CD8-positive, alpha-beta memory T cell (primary cell): ENCODE measurements around the gene ING1. TPM values are rescaled to one million over a fixed set of nuclear protein-coding genes. Genes with fewer than 3 reads are reported as not detected.
A peak's percentile ranks its signal among the peaks of the same experiment; 100 is the strongest.
"Not testable (repeated sequence)": the region's sequence is repeated elsewhere in the genome, so short reads cannot be mapped to it uniquely, and the experiment has no call there.

Experiments used
- CTCF ChIA-PET: fragments of 350-600 bp; sonication (Branson Sonifier 250); formaldehyde crosslinking; loops from one replicate; lab custom pipeline; 2021; ENCODE audit warnings: antibody characterized with exemption; lab: Charles Lee
- POLR2A ChIA-PET: fragments of 350-600 bp; sonication (Branson Sonifier 250); formaldehyde crosslinking; loops from one replicate; lab custom pipeline; 2021; ENCODE audit warnings: antibody characterized with exemption; lab: Charles Lee
- DNase-seq, 5 donors: peaks; one replicate each; pipeline versions ENCODE4 v3.0.0 to v3.0.0-alpha.2; 2020 to 2022; ENCODE audit warnings: mixed read lengths in 1 of 5
- H3K27ac ChIP-seq: one replicate; pipeline ENCODE4 v1.7.0; 2013; ENCODE audit warnings: low read depth, mild to moderate bottlenecking, low read length, moderate library complexity
- H3K27me3 ChIP-seq: 2 replicates; pipeline ENCODE4 v1.7.0; 2013; ENCODE audit warnings: low read length, mild to moderate bottlenecking; ENCODE audit not compliant: insufficient read depth, poor library complexity, severe bottlenecking
- H3K36me3 ChIP-seq: 2 replicates; pipeline ENCODE4 v1.7.0; 2013; ENCODE audit warnings: mild to moderate bottlenecking, low read length, moderate library complexity; ENCODE audit not compliant: insufficient read depth
- H3K4me1 ChIP-seq: 2 replicates; pipeline ENCODE4 v1.7.0; 2013; ENCODE audit warnings: mild to moderate bottlenecking, low read length, moderate library complexity; ENCODE audit not compliant: insufficient read depth
- H3K4me3 ChIP-seq: 2 replicates; pipeline ENCODE4 v1.7.0; 2013; ENCODE audit warnings: mild to moderate bottlenecking, low read length
- H3K9me3 ChIP-seq: 2 replicates; pipeline ENCODE4 v1.7.0; 2013; ENCODE audit warnings: mild to moderate bottlenecking, low read length
- H3K27ac Mint-ChIP-seq, 8 donors: one replicate each; pipeline ENCODE4 v1.8.0; 2020 to 2021; ENCODE audit warnings: mixed read lengths in 8 of 8, mild to moderate bottlenecking in 6 of 8, inconsistent platforms in 3 of 8, moderate library complexity in 3 of 8
- H3K27me3 Mint-ChIP-seq, 2 donors: one replicate each; pipeline ENCODE4 v1.8.0; 2020 to 2021; ENCODE audit warnings: mixed read lengths in 2 of 2, mild to moderate bottlenecking in 1 of 2, moderate library complexity in 1 of 2
- H3K36me3 Mint-ChIP-seq, 3 donors: one replicate each; pipeline ENCODE4 v1.8.0; 2020 to 2021; ENCODE audit warnings: mixed read lengths in 3 of 3, inconsistent platforms in 1 of 3, mild to moderate bottlenecking in 1 of 3
- H3K4me1 Mint-ChIP-seq, 3 donors: one replicate each; pipeline ENCODE4 v1.8.0; 2020 to 2021; ENCODE audit warnings: mixed read lengths in 3 of 3, inconsistent platforms in 1 of 3, mild to moderate bottlenecking in 1 of 3
- H3K4me3 Mint-ChIP-seq, 7 donors: one replicate each; pipeline ENCODE4 v1.8.0; 2020 to 2021; ENCODE audit warnings: mixed read lengths in 7 of 7, mild to moderate bottlenecking in 6 of 7, moderate library complexity in 4 of 7, inconsistent platforms in 2 of 7
- H3K9me3 Mint-ChIP-seq, 5 donors: one replicate each; pipeline ENCODE4 v1.8.0; 2020 to 2022; ENCODE audit warnings: mixed read lengths in 5 of 5, mild to moderate bottlenecking in 3 of 5, moderate library complexity in 2 of 5, inconsistent platforms in 1 of 5
- polyA plus RNA-seq: library from polyadenylated mRNA; unstranded; fragments of 300-500 nt; fragmentation: Illumina TruSeq; gene quantifications from one replicate; pipeline ENCODE4 v1.2.3, GENCODE V29; 2021
- total RNA-seq, 2 experiments: library from RNA; stranded (reverse); gene quantifications; one replicate each; pipeline ENCODE4 v1.2.3, GENCODE V29; 2021

Gene ING1
- total and polyA plus RNA-seq, 3 experiments from 2014 or later, result 16.6 to 18.5 (median 16.9) TPM

DNA sequence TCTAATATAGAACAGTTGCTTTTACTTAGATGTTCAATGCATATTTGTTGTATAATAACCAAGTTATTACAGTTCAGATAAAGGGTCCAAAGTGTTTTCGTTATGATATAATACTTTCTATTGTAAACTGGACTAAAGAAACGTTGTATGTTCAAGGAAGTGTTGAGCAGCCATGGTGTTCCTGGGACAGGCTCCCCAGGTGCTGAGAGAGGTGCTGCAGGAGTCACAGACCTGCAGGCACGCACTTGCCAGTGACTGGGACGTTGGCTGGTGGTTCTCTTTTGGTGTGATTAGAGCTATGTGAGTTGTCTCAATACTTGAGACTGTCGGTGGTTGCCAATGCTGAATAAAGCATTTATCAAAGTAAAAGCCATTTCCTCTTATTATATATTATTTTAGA is 9.5 kb downstream of the ING1 start:
- no peaks in the 10 kb centered on the region for H3K27me3 Mint-ChIP-seq
- Histone ChIP-seq H3K27me3 (no peaks in the 10 kb centered on the region), H3K4me1 (peaks cover 22% of the 10 kb centered on the region), H3K9me3 (no peaks in the 10 kb centered on the region), H3K27ac (no peak overlapping the region), H3K36me3 (peaks cover 7% of the 10 kb centered on the region), H3K4me3 (no peak overlapping the region)
- H3K27ac Mint-ChIP-seq, result peak overlapping the region in 1 of 8 donors; percentile 36
- CTCF ChIA-PET, result interaction anchor here (1.0 to 1.4 kb wide), 2 partner anchors 39 to 42 kb away, joined by 3 to 5 read pairs; no protein-coding TSS in a partner anchor
- POLR2A ChIA-PET, result interaction anchor here (1.0 kb wide), 1 partner anchor 8 kb away, joined by 4 read pairs; no protein-coding TSS in a partner anchor
- H3K36me3 Mint-ChIP-seq, result peaks cover 0 to 30% (median 3%) of the 10 kb centered on the region in 3 donors
- H3K4me3 Mint-ChIP-seq, result no peak overlapping the region
- DNase-seq, result no peak
- H3K9me3 Mint-ChIP-seq, result no peaks in the 10 kb centered on the region
- H3K4me1 Mint-ChIP-seq, result peaks cover 27 to 51% (median 43%) of the 10 kb centered on the region in 3 donors

- POLR2A ChIA-PET, result interaction anchor here (1.0 to 1.2 kb wide), 2 partner anchors 8 to 11 kb away, joined by 3 to 4 read pairs; no protein-coding TSS in a partner anchor
- Histone ChIP-seq H3K36me3 (peaks cover 7% of the 10 kb centered on the region), H3K4me3 (no peak overlapping the region), H3K27me3 (no peaks in the 10 kb centered on the region), H3K27ac (no peak overlapping the region), H3K4me1 (peaks cover 18% of the 10 kb centered on the region), H3K9me3 (no peaks in the 10 kb centered on the region)
- H3K4me3 Mint-ChIP-seq, result no peak overlapping the region
- no peak for DNase-seq
- H3K36me3 Mint-ChIP-seq, result peaks cover 0 to 30% (median 3%) of the 10 kb centered on the region in 3 donors
- H3K27ac Mint-ChIP-seq, result no peak overlapping the region
- H3K27me3 Mint-ChIP-seq, result no peaks in the 10 kb centered on the region
- CTCF ChIA-PET, result interaction anchor here (1.0 kb wide), 1 partner anchor 43 kb away, joined by 3 read pairs; no protein-coding TSS in a partner anchor
- H3K4me1 Mint-ChIP-seq, result peaks cover 26 to 51% (median 44%) of the 10 kb centered on the region in 3 donors
- H3K9me3 Mint-ChIP-seq, result no peaks in the 10 kb centered on the region
Measured at GRCh38 chr13:110723598-110723997, 10.1 kb downstream of the ING1 start.

DNA sequence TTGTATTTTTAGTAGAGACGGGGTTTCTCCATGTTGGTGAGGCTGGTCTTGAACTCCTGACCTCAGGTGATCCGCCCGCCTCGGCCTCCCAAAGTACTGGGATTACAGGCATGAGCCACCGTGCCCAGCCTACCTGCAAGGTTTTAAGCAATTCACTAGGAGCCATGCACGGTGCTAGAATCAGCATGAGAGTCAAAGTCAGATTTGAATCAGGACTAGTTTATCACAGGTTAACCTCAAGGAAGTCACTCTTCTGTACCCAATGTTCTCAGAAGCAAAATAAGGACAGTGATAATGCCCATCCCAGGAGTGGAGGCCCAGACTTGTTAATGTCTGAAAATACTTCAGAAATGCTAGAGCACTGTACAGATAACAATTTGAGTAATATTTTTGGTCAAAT is 12.7 kb downstream of the ING1 start:
- H3K36me3 ChIP-seq, H3K9me3 Mint-ChIP-seq, H3K27ac ChIP-seq, H3K27me3 Mint-ChIP-seq, CTCF ChIA-PET, DNase-seq, H3K4me3 ChIP-seq, POLR2A ChIA-PET, H3K9me3 ChIP-seq, H3K27me3 ChIP-seq: not testable (repeated sequence)
- peaks cover 0 to 14% (median 1%) of the 10 kb centered on the region in 3 donors for H3K36me3 Mint-ChIP-seq
- peaks cover 18% of the 10 kb centered on the region for H3K4me1 ChIP-seq
- peak overlapping the region; percentile 41 to 77 (median 74) for H3K4me3 Mint-ChIP-seq
- peak overlapping the region in 7 of 8 donors; percentile 13 to 87 (median 63) for H3K27ac Mint-ChIP-seq
- H3K4me1 Mint-ChIP-seq, result peaks cover 28 to 42% (median 38%) of the 10 kb centered on the region in 3 donors

DNA sequence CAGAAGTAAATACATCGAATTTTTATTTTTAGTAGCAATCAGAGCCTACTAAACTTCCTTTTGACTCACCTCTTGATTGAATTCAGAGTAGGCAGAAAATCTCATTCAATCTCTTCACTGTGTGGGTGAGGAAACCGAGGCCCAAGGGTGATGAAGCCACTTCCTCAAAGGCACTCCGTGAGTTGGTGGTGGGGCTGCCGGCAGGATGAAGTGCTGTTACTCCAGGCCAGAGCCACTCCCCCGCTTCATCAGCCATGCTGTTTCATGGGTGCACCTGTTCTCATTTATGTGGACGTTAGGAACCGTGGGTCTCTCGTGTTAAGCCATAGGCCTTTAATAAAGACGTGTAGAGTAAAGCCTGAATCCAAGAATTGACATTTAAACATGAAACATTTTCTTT is 13.2 kb downstream of the ING1 start:
- Mint-ChIP-seq H3K27me3 (no peaks in the 10 kb centered on the region), H3K4me1 (peaks cover 28 to 41% (median 38%) of the 10 kb centered on the region in 3 donors), H3K36me3 (peaks cover 0 to 13% (median 1%) of the 10 kb centered on the region in 3 donors), H3K27ac (peak overlapping the region in 7 of 8 donors; percentile 13 to 87 (median 57)), H3K4me3 (peak overlapping the region; percentile 41 to 77 (median 74)), H3K9me3 (no peaks in the 10 kb centered on the region)
- Histone ChIP-seq H3K27me3 (no peaks in the 10 kb centered on the region), H3K4me3 (no peak overlapping the region), H3K4me1 (peaks cover 18% of the 10 kb centered on the region), H3K27ac (no peak overlapping the region), H3K9me3 (no peaks in the 10 kb centered on the region), H3K36me3 (no peaks in the 10 kb centered on the region)
- POLR2A ChIA-PET, result no interaction called here
- CTCF ChIA-PET, result no interaction called here
- peak in 4 of 5 donors; percentile 31 to 73 (median 56) for DNase-seq

GRCh38 chr13:110731072-110731471 is 17.6 kb downstream of the ING1 start:
- Histone ChIP-seq H3K4me1 (peaks cover 10% of the 10 kb centered on the region), H3K9me3 (no peaks in the 10 kb centered on the region), H3K27me3 (no peaks in the 10 kb centered on the region), H3K27ac (no peak overlapping the region), H3K36me3 (no peaks in the 10 kb centered on the region), H3K4me3 (no peak overlapping the region)
- Mint-ChIP-seq H3K9me3 (no peaks in the 10 kb centered on the region), H3K27me3 (no peaks in the 10 kb centered on the region), H3K36me3 (peaks cover 0 to 1% (median 1%) of the 10 kb centered on the region in 3 donors), H3K27ac (no peak overlapping the region), H3K4me1 (peaks cover 19 to 24% (median 22%) of the 10 kb centered on the region in 3 donors), H3K4me3 (no peak overlapping the region)
- ChIA-PET POLR2A (no interaction called here), CTCF (no interaction called here)
- DNase-seq, result no peak

- ChIA-PET POLR2A (interaction anchor here (0.6 kb wide), 1 partner anchor 162 kb away, joined by 4 read pairs; no protein-coding TSS in a partner anchor), CTCF (no interaction called here)
- H3K27ac ChIP-seq, result no peak overlapping the region
- no peak overlapping the region for H3K27ac Mint-ChIP-seq
- H3K27me3 ChIP-seq, result no peaks in the 10 kb centered on the region
- H3K4me3 ChIP-seq, result no peak overlapping the region
- peaks cover 0 to 4% of the 10 kb centered on the region in 2 donors for H3K27me3 Mint-ChIP-seq
- peaks cover 0 to 2% (median 0%) of the 10 kb centered on the region in 3 donors for H3K4me1 Mint-ChIP-seq
- no peaks in the 10 kb centered on the region for H3K9me3 ChIP-seq
- DNase-seq, result no peak
- peaks cover 0 to 6% (median 0%) of the 10 kb centered on the region in 5 donors for H3K9me3 Mint-ChIP-seq
- H3K4me1 ChIP-seq, result no peaks in the 10 kb centered on the region
- H3K36me3 Mint-ChIP-seq, result peaks cover 0 to 15% (median 1%) of the 10 kb centered on the region in 3 donors
- H3K36me3 ChIP-seq, result no peaks in the 10 kb centered on the region
- no peak overlapping the region for H3K4me3 Mint-ChIP-seq
Measured at GRCh38 chr13:110734561-110734960, 21.1 kb downstream of the ING1 start.

DNA sequence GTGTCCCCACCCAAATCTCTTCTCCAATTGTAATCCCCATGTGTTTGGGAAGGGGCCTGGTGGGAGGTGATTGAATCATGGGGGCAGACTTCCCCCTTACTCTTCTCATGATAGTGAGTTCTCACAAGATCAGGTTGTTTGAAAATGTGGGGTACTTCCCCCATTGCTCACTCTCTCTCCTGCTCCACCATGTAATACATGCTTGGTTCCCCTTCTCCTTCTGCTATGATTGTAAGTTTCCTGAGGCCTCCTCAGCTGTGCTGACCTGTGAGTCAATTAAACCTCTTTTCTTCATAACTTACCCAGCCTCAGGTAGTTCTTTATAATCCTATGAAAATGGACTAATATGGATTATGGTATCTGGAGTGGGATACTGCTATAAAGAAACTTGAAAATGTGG is 24.1 kb downstream of the ING1 start:
- H3K9me3 Mint-ChIP-seq, result peaks cover 0 to 8% (median 1%) of the 10 kb centered on the region in 5 donors
- H3K27me3 Mint-ChIP-seq, result peaks cover 0 to 4% of the 10 kb centered on the region in 2 donors
- no peaks in the 10 kb centered on the region for H3K27me3 ChIP-seq
- H3K4me1 Mint-ChIP-seq, result no peaks in the 10 kb centered on the region
- H3K36me3 Mint-ChIP-seq, result peaks cover 0 to 21% (median 0%) of the 10 kb centered on the region in 3 donors
- no peak overlapping the region for H3K4me3 ChIP-seq
- ChIA-PET CTCF (no interaction called here), POLR2A (no interaction called here)
- no peak for DNase-seq
- no peaks in the 10 kb centered on the region for H3K9me3 ChIP-seq
- H3K4me1 ChIP-seq, result no peaks in the 10 kb centered on the region
- H3K36me3 ChIP-seq, result no peaks in the 10 kb centered on the region
- H3K4me3 Mint-ChIP-seq, result no peak overlapping the region
- H3K27ac Mint-ChIP-seq, result no peak overlapping the region
- H3K27ac ChIP-seq, result no peak overlapping the region

- H3K27ac ChIP-seq, result no peak overlapping the region
- Mint-ChIP-seq H3K4me3 (no peak overlapping the region), H3K27ac (no peak overlapping the region), H3K4me1 (no peaks in the 10 kb centered on the region), H3K36me3 (peaks cover 0 to 29% (median 4%) of the 10 kb centered on the region in 3 donors), H3K9me3 (peaks cover 6 to 21% (median 15%) of the 10 kb centered on the region in 5 donors), H3K27me3 (peaks cover 0 to 1% of the 10 kb centered on the region in 2 donors)
- CTCF ChIA-PET, result no interaction called here
- H3K4me1 ChIP-seq, result no peaks in the 10 kb centered on the region
- H3K9me3 ChIP-seq, result no peaks in the 10 kb centered on the region
- POLR2A ChIA-PET, result interaction anchor here (0.6 kb wide), 1 partner anchor 79 kb away, joined by 5 read pairs; no protein-coding TSS in a partner anchor
- no peak for DNase-seq
- no peaks in the 10 kb centered on the region for H3K27me3 ChIP-seq
- no peaks in the 10 kb centered on the region for H3K36me3 ChIP-seq
- H3K4me3 ChIP-seq, result no peak overlapping the region
Measured at GRCh38 chr13:110743687-110744086, 30.2 kb downstream of the ING1 start.
